Frontal cortex (tissue), 4 donors: Measurements from ENCODE around the gene FAR1. TPM values are rescaled to one million over a fixed set of nuclear protein-coding genes. Genes with fewer than 3 reads are reported as not detected.

ENCODE experiments used
- DNase-seq, 2 donors: peaks; one replicate each; pipeline ENCODE4 v3.0.0; 2012; ENCODE audit warnings: low spot score in 2 of 2
- FAIRE-seq: peaks from 2 replicates; lab custom pipeline; 2012; peaks lifted over from hg19 to GRCh38; lab: Jason Lieb, UNC
- total RNA-seq: library from RNA; depleted of rRNA; stranded (reverse); fragments of >200 nt; gene quantifications from one replicate; pipeline ENCODE4 v1.2.3, GENCODE V29; 2014
- donor health status: control.
- donor health status: control.
- donor health status: control.

Gene FAR1
- total RNA-seq, 1 donor from 2014 or later, result 73.0 TPM

DNA sequence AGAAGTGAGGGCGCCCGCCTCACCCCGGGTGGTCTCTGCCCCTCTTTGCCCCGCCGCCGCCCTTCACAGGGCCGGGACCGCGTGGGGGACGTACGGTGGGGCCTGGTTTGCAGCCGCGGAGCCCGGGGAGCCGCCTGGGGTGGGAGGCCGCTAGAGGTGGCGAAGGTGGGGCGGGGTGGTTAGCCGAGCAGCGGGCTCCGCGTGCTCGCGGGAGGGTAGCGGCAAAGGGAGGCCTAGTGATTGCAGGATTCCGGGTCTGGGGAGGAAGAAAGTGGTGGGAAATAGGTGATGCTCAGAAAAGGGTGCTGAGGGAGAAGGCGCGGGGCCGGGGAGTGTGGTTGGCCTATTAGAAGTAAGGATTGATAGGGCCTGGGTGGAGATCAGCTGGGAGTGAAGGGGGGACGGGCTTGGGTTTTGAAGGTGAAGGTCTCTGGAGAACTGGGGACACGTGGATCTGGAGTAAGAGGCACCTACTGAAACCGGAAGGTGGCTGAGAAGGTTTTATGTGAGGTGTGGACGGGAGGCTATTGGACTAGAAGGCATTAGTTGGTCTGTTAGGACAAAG, 571 bp downstream of the FAR1 start:
- DNase-seq (no peak), FAIRE-seq (no peak)

DNA sequence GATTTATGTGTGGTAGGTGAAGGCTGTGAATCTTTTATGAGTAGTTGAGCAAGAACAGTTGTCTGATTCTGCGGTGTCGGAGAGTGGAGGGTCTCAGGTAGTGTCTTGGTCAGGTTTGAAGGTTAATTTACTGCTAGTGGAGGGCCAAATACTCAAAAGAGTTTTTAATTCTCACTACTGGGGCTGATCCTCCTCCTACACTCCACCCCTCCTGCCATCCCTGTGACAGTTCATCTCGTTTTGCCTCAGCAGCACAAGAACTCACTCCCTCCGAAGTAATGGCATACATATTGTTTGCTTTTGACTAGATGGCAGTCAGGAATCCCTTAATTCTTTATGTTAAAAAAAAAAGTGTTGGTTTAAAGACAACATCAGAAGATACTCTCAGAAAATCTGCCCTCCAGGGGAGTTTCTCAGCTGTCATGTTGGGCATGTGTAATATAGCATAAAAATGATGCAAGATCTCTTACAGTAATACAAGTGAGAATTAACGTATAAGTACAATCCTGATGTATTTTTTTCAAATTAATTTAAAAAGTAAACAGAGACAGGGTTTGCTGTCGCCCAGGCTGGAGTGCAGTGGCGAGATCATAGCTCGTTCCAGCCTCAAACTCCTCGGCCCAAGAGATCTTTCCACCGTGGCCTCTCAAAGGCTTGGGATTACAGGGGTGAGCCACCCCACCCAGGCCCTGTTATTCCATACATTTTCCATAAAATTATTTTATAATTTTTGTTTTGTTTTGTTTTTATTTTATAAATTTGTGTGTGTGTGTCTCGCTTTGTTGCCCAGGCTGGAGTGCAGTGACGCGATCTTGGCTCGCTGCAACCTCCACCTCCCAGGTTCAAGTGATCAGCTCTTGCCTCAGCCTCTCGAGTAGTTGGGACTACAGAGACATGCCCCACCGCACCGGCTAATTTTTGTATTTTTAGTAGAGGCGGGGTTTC, 1.3 kb downstream of the FAR1 start:
- no peak for DNase-seq
- FAIRE-seq, result no peak

DNA sequence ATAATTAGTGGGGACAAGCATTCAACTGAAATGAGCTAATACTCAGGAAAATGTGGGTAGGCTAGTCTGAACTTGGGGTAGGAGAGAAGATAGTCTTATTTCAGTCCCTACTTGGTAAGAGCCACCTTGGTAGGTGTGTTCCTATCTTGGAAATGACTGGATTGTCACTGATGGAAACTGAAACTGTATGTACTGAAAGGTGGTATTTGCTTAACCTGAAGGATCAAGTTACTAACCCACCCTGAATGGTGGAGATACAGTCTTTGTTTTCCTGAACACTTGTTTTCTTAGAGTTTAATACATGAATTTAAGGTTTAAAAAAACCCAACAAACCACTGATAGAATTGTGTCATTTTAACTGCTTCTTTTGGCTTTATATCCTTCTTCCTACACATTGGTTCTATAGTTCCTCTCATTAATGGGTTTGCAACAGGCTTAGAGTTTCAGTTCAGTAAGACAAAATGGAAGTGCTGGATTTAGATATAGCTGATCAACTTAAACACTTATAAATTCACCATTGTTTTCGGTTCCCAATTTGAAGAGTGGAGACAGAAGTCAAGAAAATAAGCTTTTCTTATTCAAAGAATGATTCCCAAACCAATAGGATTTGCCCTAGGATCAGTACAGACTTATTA, 4.2 kb downstream of the FAR1 start:
- FAIRE-seq, result no peak
- no peak for DNase-seq

DNA sequence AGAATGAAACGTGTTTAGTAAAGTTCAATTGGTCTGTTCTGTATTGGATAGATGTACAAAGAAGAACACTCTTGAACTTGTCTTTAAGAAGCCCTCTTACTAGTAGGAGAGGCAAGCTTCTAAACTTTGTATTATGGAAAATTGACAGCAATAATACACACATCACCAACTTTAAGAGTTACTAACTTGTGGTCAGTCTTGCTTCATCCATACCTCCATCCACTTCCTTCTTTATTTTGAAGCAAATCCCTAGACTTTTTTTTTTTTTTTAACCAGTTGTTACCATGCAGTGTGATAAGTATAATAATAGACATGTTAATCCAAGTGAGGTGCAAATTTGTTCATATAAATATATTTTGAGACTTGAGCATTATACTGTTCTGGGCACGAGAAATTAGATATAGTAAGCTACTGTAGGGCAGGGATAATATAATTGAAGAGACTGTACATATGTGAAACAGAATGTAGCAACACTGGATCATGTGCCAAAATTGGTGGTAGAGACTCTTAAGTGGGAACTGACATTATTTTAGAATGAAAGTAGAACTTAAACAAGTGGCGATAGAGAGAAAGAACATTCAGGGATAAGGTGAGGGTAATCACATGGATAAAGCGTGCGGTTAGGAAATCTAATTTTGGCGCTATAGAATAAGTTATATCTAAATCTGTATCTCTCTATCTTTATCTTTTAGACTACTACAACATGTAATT, 6.5 kb downstream of the FAR1 start:
- DNase-seq, result no peak
- FAIRE-seq, result no peak

DNA sequence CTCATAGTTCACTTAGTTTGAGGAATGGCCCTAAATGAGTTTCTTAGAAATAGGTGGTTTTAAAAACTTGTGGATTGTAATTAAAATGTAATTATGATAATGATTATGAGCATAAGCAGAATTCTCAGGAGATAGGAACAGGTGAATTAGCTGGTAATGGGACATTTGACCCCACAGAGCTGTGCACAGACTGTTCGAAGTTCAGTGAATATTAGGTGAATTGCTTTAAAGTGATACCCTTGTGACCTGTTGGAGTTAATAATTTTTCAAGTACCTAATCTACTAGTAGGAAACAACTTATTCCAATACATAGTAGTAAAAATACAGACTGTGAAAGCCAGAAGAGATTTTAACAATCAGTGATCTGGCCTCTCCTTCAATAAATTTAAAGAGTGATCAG, 8.1 kb downstream of the FAR1 start:
- FAIRE-seq, result no peak

DNA sequence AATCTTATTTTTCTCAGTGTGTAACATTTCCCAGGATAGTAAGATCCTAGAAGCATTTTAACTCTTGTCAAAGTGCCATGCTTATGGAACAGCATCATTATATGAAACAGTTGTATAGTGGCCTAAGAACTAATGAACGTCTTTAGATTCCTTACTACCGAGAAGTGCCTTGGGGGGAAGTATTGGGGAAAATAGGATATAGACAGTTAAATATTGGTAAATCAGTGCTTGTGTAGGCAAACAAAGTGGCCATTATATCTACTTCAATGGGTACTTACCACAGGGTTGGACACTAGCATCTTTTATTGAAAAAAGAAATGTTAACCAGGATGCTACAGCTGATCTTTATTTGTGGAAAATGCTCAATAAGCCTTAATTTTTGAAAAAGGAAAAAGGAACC, 11.3 kb downstream of the FAR1 start:
- DNase-seq, result no peak
- no peak for FAIRE-seq

More for the DNA sequence above, 8.1 kb downstream of the FAR1 start:
- no peak for DNase-seq

DNA sequence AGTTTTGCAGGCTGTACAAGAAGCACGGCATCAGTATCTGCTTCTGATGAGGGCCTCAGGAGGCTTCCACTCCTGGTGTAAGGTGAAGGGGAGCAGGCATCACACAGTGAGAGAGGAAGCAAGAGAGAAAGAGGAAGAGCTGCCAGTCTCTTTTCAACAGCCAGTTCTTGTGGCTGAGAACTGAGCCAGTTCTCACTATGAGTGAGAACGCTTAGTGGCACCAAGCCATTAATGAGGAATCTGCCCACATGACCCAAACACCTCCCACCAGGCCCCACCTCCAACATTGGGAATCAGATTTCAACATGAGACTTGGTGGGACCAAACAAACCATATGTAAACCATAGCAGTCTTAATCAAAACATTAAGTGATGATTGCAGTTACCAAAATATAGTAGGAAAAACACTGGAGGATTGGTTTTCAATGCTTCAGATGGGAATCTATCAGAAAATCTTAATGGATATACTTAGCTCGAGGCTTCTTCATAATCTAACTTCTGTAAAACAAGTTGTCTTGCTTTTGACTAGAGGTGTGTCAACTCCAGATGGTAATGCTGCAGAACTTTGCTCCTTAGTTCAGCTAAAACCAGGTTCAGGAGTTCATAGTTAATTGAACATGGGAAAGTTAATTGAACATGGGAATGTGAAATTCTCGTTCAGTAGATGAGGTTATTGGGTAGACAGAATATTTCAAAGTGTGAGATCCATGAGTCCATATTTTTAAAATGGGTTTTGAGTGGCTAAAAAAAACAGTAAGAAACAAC, 12.2 kb downstream of the FAR1 start:
- no peak for FAIRE-seq

DNA sequence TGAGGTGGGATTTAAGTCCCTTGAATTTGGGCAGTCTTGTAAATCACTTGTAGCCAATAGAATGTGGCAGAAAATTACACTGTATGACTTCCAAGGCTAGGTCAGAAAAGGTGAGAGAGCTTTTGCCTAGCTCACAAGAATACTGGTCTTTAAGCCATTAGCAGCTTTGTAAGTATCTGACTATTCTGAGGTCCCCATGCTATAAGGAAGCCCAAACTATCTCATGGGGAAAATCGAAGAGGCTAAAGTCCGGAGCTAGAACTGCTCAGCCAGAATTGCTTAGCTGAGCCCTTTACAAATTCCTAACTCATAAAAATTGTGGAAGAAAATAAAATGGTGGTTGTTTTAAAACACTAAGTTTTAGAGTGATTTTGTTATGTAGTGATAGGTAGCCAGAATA, 13.0 kb downstream of the FAR1 start:
- FAIRE-seq, result no peak

More for the DNA sequence above, 12.2 kb downstream of the FAR1 start:
- DNase-seq, result no peak

DNA sequence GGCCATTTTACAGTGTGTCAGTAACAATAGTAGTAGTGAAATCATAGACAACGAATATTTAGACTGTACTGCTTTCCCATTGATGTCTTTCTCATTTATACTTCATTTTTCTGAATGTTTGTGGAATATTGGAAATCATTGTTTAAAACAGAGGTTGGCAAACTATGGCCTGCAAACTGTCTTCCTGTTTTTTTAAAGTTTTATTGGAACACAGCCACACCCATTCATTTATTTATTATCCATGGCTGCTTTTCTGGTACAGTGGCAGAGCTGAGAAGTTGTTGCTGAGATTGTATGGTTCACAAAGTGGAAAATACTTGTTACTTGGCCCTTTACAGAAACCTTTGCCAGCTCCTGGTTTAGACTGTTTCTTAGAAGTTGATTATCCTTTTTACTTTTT, 13.7 kb downstream of the FAR1 start:
- DNase-seq, result no peak
- FAIRE-seq, result no peak

More for the DNA sequence above, 13.0 kb downstream of the FAR1 start:
- DNase-seq, result no peak

DNA sequence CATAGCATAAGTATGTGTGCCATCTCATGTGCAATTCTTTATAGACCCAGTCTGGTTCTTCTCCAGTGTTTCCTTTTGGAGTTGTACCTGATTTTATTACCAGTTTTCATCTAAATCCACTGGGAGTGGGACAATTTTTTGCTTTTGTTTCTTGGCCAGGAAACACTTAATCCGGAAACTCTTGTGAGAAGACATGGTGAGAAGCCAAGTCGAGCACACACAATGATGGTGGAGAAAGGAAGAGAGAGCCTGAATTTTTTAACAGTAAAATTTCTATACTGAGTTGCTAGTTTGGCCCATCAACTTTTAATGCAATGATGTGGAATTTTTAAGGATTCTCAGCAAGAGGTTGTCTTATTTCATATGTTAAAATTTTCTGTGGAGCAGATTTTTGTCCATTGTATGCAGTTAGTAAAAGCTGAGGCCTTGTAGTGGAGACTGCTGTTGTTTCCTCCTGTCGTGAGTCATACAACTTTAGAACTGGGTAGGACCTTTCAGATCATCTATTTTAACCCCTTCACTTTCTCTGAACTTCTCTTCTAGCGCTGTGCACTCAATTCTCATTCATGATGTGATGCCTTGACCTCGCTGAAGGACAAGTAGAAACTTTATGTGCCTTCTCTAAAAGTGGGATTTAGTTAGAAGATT, 17.1 kb downstream of the FAR1 start:
- FAIRE-seq, result no peak

DNA sequence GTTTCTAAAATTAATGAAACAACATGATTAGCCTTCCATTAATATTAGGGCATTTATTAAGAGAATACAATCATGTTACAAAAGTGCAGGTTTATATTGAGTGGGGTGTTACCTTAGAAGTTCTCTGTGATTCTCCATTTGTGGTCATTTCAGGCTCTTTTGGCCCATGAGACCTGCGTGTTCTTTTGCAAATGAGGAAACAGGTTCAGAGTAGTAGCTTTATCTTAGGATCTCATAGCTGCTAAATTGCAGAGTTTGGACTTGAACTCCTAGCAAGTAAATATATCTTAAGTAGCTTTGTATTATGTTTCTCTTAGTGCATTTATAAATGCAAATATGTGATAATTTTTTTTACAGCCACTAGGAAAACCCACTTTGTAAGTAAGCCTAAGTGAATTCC, 18.3 kb downstream of the FAR1 start:
- FAIRE-seq (no peak), DNase-seq (no peak)

More for the DNA sequence above, 17.1 kb downstream of the FAR1 start:
- DNase-seq, result no peak

DNA sequence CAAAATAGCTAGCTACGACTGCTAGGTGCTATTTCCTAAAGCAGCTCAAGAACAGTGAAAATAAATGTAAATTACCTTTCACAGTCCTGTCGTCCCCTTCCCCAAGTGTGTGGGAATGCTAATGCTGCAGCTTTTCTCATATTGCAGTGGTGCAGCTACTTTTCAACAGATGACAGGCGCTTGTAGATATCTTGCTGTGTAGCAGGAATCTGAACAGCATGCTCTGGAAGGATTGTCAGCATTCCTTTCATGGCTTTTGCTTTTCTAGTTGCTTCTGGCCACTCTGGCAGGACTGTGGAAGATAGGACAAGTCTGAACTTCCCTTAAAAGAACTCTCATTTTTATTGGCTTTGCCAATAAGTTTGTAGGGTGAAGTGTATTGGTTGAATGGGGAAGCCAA, 18.8 kb downstream of the FAR1 start:
- FAIRE-seq (no peak), DNase-seq (no peak)

DNA sequence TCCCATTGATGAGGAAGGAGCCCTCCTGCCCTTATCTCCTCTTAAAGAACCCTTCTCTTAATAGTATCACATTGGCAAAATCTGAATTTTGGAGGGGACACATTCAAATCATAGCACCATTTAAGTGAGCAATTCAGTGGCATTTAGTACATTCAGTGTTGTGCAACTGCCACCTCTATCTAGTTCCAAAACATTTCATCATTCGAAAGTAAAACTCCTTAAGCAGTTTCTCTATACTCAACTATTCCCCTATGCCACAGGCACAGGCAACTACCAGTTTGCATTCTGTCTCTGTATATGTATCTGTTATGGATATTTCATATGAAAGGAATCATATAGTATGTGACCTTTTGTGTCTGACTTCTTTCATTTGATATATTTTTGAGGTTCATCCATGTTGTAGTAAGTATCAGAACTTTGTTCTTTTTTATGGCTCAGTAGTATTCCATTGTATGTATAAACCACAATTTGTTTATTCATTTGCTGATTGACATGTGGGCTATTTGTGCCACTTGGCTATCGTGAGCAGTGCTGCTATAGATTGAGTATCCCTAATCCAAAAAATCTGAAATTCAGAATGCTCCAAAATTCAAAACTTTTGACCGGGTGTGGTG, 22.9 kb downstream of the FAR1 start:
- FAIRE-seq (no peak), DNase-seq (no peak)

DNA sequence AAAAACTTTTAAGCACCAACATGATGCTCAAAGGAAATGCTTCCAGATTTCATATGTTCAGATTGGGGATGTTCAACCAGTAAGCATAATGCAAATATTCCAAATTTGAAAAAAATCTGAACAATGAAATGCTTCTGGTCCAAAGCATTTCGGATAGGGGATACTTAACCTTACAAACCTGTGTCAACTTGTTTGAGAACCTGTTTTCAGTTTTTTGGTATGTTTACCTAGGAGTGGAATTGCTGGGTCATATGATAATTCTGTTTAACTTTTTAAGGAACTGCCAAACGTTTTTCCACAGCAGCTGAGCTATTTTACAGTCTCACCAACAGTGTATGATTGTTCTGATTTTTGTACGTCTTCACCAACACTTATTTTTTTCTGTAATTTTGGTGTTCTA, 23.7 kb downstream of the FAR1 start:
- FAIRE-seq, result no peak
- no peak for DNase-seq

DNA sequence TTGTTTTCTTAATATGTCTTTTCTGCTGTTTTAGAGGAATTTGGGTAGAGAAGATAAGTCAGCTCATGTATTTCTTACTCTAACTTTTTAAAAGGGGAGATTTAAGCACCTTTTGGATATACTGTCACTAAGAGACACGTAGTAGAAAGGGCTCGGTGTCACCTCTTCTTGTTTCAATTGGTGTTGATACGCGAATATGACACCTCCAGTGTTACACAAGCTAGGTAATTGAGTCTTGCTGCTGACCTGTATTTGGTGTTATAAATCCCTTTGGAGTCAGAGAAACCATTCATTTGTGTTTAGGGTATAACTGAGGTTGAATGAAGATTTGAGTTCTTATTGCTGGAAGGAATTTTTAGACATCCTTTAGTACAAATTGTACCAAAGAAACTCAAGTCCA, 25.6 kb downstream of the FAR1 start:
- no peak for FAIRE-seq
- DNase-seq, result no peak

DNA sequence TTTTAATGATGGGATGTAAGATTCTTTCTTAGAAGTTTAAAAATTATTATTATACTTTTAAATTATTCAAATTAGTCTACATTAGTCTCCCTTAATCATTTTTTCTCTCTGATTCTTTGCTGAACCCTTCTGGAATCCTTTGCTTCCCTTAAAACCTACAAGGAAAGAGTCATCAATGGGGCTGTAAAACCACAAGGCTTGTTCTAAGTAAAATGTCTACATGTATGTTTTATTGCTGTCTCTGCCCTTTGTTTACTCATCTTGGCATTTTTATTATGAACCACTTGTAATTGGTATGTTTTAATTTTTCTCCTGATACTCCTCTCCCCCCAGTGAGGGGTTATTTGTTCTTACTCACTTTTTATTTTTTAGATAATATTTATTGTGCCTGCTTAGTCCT, 27.4 kb downstream of the FAR1 start:
- no peak for FAIRE-seq
- DNase-seq, result no peak

DNA sequence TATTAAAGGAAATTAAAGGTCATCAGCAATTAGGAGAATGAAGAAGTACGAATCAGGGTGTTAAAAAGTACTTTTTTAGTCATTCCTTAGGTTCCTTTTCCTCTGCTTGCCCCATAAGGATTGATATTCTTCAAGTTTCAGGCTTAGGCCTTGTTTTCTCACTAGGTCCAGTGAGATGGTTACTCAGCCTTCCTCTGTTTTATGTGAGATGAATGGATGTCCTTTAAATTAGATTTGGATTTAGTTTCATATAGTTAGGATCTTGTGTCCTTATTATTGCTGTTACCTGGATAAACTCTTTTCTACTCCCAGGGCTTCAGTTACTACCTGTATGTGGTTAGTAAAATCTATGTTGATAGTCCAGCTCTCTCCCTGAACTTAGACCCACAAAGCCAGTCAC, 29.2 kb downstream of the FAR1 start:
- DNase-seq, result no peak
- FAIRE-seq, result no peak

DNA sequence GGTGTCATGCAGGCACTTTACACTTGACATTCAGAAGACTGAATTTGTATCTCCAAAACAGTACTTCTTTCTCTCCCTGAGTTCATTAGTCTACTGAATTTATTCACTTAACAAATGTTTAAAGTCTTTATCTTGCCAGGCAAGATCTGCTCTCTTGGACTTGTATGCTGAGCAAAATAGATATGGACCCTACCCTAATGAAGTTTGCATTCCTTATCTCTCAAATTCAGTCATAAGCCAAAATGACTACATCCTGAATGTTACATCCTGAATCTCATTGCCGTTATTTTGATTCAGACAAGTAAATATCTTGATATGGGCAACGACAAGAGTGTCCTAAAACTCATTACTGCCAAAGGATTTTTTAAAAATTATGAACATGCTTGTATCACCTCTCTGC, 29.7 kb downstream of the FAR1 start:
- FAIRE-seq (no peak), DNase-seq (no peak)

DNA sequence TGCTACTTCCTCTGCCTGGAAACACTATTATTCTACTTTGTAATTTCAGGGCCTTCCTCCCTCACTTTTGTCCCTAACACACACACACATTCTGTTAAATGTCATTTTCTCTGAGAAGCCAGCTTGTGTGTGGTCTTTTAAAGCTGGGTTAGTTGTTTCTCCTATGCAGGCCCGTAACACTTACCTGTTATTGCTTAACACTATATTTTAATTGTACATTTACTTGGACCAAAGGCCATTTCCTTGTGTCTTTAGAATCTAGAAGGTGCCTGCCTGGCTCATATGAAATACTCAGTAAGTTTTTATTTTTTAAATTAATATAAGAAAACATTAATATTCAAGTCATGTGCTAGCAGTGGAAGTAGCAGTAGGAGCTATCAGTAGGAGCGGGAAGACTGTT, 30.6 kb downstream of the FAR1 start:
- FAIRE-seq (no peak), DNase-seq (no peak)
